H9 (cell line): Measurements from ENCODE around the gene ZSWIM8. TPM values are rescaled to one million over a fixed set of nuclear protein-coding genes. Genes with fewer than 3 reads are reported as not detected.

Experiments used
- DNase-seq: peaks from one replicate; pipeline ENCODE4 v3.0.0-alpha.2; 2017
- H2AFZ ChIP-seq: one replicate; pipeline ENCODE4 v1.6.1; 2013; ENCODE audit warnings: mild to moderate bottlenecking, low read length, control low read depth, moderate library complexity
- H2AK5ac ChIP-seq: 2 replicates; pipeline ENCODE4 v1.6.1; 2013; ENCODE audit warnings: low read length, control low read depth, mixed read lengths; ENCODE audit not compliant: insufficient read length
- H2BK120ac ChIP-seq: one replicate; pipeline ENCODE4 v1.6.1; 2013; ENCODE audit warnings: low read depth, mild to moderate bottlenecking, low read length, control low read depth, inconsistent platforms; ENCODE audit not compliant: poor library complexity, severe bottlenecking
- H2BK12ac ChIP-seq: 2 replicates; pipeline ENCODE4 v1.6.1; 2013; ENCODE audit warnings: low read length, control low read depth, mixed read lengths, low read depth; ENCODE audit not compliant: insufficient read length
- H2BK15ac ChIP-seq: 2 replicates; pipeline ENCODE4 v1.6.1; 2013; ENCODE audit warnings: low read depth, low read length, control low read depth
- H2BK20ac ChIP-seq: one replicate; pipeline ENCODE4 v1.6.1; 2013; ENCODE audit warnings: low read depth, mild to moderate bottlenecking, low read length, control low read depth, inconsistent platforms; ENCODE audit not compliant: poor library complexity, severe bottlenecking
- H2BK5ac ChIP-seq: 2 replicates; pipeline ENCODE4 v1.6.1; 2013; ENCODE audit warnings: low read length, control low read depth, mixed read lengths; ENCODE audit not compliant: insufficient read length
- H3K14ac ChIP-seq: 2 replicates; pipeline ENCODE4 v1.6.1; 2013; ENCODE audit warnings: low read length, control low read depth; ENCODE audit not compliant: insufficient read depth
- H3K18ac ChIP-seq: 2 replicates; pipeline ENCODE4 v1.6.1; 2013; ENCODE audit warnings: low read depth, mild to moderate bottlenecking, mixed read lengths, low read length, control low read depth; ENCODE audit not compliant: insufficient read length
- H3K23ac ChIP-seq: 2 replicates; pipeline ENCODE4 v1.6.1; 2013; ENCODE audit warnings: low read length, control low read depth, mixed read lengths, low read depth; ENCODE audit not compliant: insufficient read length
- H3K23me2 ChIP-seq: 2 replicates; pipeline ENCODE4 v1.6.1; 2013; ENCODE audit warnings: low read depth, mild to moderate bottlenecking, mixed read lengths, low read length, control low read depth; ENCODE audit not compliant: insufficient read length, poor library complexity, severe bottlenecking
- H3K27ac ChIP-seq: 2 replicates; pipeline ENCODE4 v1.5.1; 2013; ENCODE audit warnings: low read length, control low read depth, mixed read lengths, low read depth; ENCODE audit not compliant: insufficient read length
- H3K27me3 ChIP-seq: 2 replicates; pipeline ENCODE4 v1.6.1; 2013; ENCODE audit warnings: low read length, control low read depth, inconsistent platforms; ENCODE audit not compliant: insufficient read depth
- H3K4ac ChIP-seq: 2 replicates; pipeline ENCODE4 v1.6.1; 2013; ENCODE audit warnings: low read depth, mild to moderate bottlenecking, control low read depth, inconsistent platforms, low read length, moderate library complexity
- H3K4me1 ChIP-seq: 2 replicates; pipeline ENCODE4 v1.6.1; 2013; ENCODE audit warnings: low read length, control low read depth, inconsistent platforms; ENCODE audit not compliant: insufficient read depth
- H3K4me2 ChIP-seq: 2 replicates; pipeline ENCODE4 v1.6.1; 2013; ENCODE audit warnings: low read length, control low read depth, mixed read lengths; ENCODE audit not compliant: insufficient read length, insufficient read depth
- H3K56ac ChIP-seq: 2 replicates; pipeline ENCODE4 v1.6.1; 2013; ENCODE audit warnings: low read depth, mild to moderate bottlenecking, mixed read lengths, low read length, control low read depth; ENCODE audit not compliant: insufficient read length
- H3K79me1 ChIP-seq: 2 replicates; pipeline ENCODE4 v1.6.1; 2013; ENCODE audit warnings: low read depth, mild to moderate bottlenecking, moderate library complexity, low read length, control low read depth, inconsistent platforms; ENCODE audit not compliant: insufficient read depth, poor library complexity, severe bottlenecking
- H3K79me2 ChIP-seq: 2 replicates; pipeline ENCODE4 v1.6.1; 2013; ENCODE audit warnings: low read length, control low read depth, inconsistent platforms; ENCODE audit not compliant: insufficient read depth
- H3K9ac ChIP-seq: 2 replicates; pipeline ENCODE4 v1.6.1; 2013; ENCODE audit warnings: low read length, control low read depth, mixed read lengths; ENCODE audit not compliant: insufficient read length; ENCODE audit errors: extremely low read depth
- H3K9me3 ChIP-seq: one replicate; pipeline ENCODE4 v1.6.1; 2013; ENCODE audit warnings: low read depth, low read length, inconsistent platforms; ENCODE audit not compliant: control insufficient read depth
- H3T11ph ChIP-seq: one replicate; pipeline ENCODE4 v1.6.1; 2013; ENCODE audit warnings: mild to moderate bottlenecking, low read length, control low read depth, inconsistent platforms
- H4K20me1 ChIP-seq: one replicate; pipeline ENCODE4 v1.6.1; 2013; ENCODE audit not compliant: control insufficient read depth, insufficient read length, insufficient read depth
- H4K5ac ChIP-seq: 2 replicates; pipeline ENCODE4 v1.6.1; 2013; ENCODE audit warnings: low read depth, mild to moderate bottlenecking, mixed read lengths, low read length, control low read depth; ENCODE audit not compliant: insufficient read length
- H4K8ac ChIP-seq: replicated peaks from 2 replicates; pipeline ENCODE4 v1.6.1; 2013; ENCODE audit warnings: low read length, control low read depth, mixed read lengths, low read depth; ENCODE audit not compliant: insufficient read length
- H4K91ac ChIP-seq: 2 replicates; pipeline ENCODE4 v1.6.1; 2013; ENCODE audit warnings: low read depth, mild to moderate bottlenecking, moderate library complexity, mixed read lengths, low read length, control low read depth; ENCODE audit not compliant: insufficient read length
- H3K27ac Mint-ChIP-seq, 3 experiments: 2 replicates in 2 of 3; 3 replicates in 1 of 3; pipeline ENCODE4 v1.8.0; 2020 to 2021; ENCODE audit warnings: mixed read lengths in 3 of 3, mild to moderate bottlenecking in 1 of 3, moderate library complexity in 1 of 3
- H3K27me3 Mint-ChIP-seq: 2 replicates; pipeline ENCODE4 v1.8.0; 2021; ENCODE audit warnings: low read depth, mild to moderate bottlenecking, moderate library complexity, mixed read lengths
- H3K36me3 Mint-ChIP-seq, 3 experiments: 2 replicates in 2 of 3; 3 replicates in 1 of 3; pipeline ENCODE4 v1.8.0; 2020 to 2021; ENCODE audit warnings: low read depth in 3 of 3, mixed read lengths in 3 of 3; ENCODE audit not compliant: insufficient read depth in 1 of 3
- H3K4me1 Mint-ChIP-seq, 2 experiments: 2 replicates each; pipeline ENCODE4 v1.8.0; 2020; ENCODE audit warnings: mixed read lengths in 2 of 2
- H3K4me3 Mint-ChIP-seq, 2 experiments: 2 replicates in 1 of 2; 3 replicates in 1 of 2; pipeline ENCODE4 v1.8.0; 2020 to 2021; ENCODE audit warnings: mild to moderate bottlenecking in 2 of 2, mixed read lengths in 2 of 2, moderate library complexity in 1 of 2
- H3K9me3 Mint-ChIP-seq, 2 experiments: 2 replicates in 1 of 2; 3 replicates in 1 of 2; pipeline ENCODE4 v1.8.0; 2020; ENCODE audit warnings: mild to moderate bottlenecking in 2 of 2, mixed read lengths in 2 of 2, moderate library complexity in 1 of 2
- CTCF ChIP-seq: fragments of 200-600 bp; sonication (generic); conservative IDR thresholded peaks from 3 replicates; pipeline ENCODE4 v1.8.0; 2021; ENCODE audit warnings: antibody characterized with exemption, mild to moderate bottlenecking
- WGBS: extraction: QIAGEN DNeasy Blood & Tissue Kit; methylation state at CpG from one replicate; pipeline ENCODE4 v1.1.7; 2013; ENCODE audit warnings: missing lambda C conversion rate, low lambda C conversion rate, mixed read lengths; ENCODE audit not compliant: insufficient read length; ENCODE audit errors: extremely low coverage; 5-methylcytosine and 5-hydroxymethylcytosine counted together
- total RNA-seq: library from RNA; stranded (reverse); gene quantifications from 2 replicates; pipeline ENCODE4 v1.2.1, GENCODE V29; 2021

ZSWIM8 gene
- total RNA-seq, 1 experiment from 2014 or later = 41.0 TPM

GRCh38 chr10:73836427-73836980, 51.1 kb downstream of the ZSWIM8 start:
- Histone ChIP-seq H3K4me2 (no peak overlapping the region), H2AFZ (no peak overlapping the region), H3K79me1 (no peaks in the 10 kb centered on the region), H2AK5ac (no peak overlapping the region), H3K9me3 (no peaks in the 10 kb centered on the region), H2BK12ac (no peak overlapping the region), H3K27ac (no peak overlapping the region), H2BK20ac (no peak overlapping the region), H3K27me3 (no peaks in the 10 kb centered on the region), H3K23me2 (no peaks in the 10 kb centered on the region), H2BK5ac (no peak overlapping the region), H3K14ac (no peak overlapping the region), H3T11ph (no peak overlapping the region), H3K18ac (no peak overlapping the region), H3K9ac (no peak overlapping the region), H3K4me1 (no peaks in the 10 kb centered on the region), H4K91ac (no peak overlapping the region), H3K4ac (no peak overlapping the region), H2BK15ac (no peak overlapping the region), H4K5ac (no peak overlapping the region), H4K8ac (no peak overlapping the region), H2BK120ac (no peak overlapping the region), H3K23ac (no peak overlapping the region), H3K56ac (no peak overlapping the region), H4K20me1 (no peaks in the 10 kb centered on the region), H3K79me2 (no peaks in the 10 kb centered on the region)
- Mint-ChIP-seq H3K4me3 (no peak overlapping the region), H3K27me3 (no peaks in the 10 kb centered on the region), H3K9me3 (no peaks in the 10 kb centered on the region), H3K4me1 (peaks cover 0 to 12% of the 10 kb centered on the region in 2 experiments; a peak in 2 of 4 replicates), H3K36me3 (peaks cover 7 to 57% (median 24%) of the 10 kb centered on the region in 3 experiments), H3K27ac (peak overlapping the region in 2 of 3 experiments; percentile 23 to 39; a peak in 2 of 7 replicates)
- no peak for TF ChIP-seq CTCF
- no peak for DNase-seq
- WGBS = no CpG with 5 or more reads among the region's 11 CpGs
